Frontal cortex (tissue), 4 donors: ENCODE measurements around the gene GLT6D1. TPM values are rescaled to one million over a fixed set of nuclear protein-coding genes. Genes with fewer than 3 reads are reported as not detected.

ENCODE experiments used
- DNase-seq, 2 donors: peaks; one replicate each; pipeline ENCODE4 v3.0.0; 2012; ENCODE audit warnings: low spot score in 2 of 2
- FAIRE-seq: peaks from 2 replicates; lab custom pipeline; 2012; peaks lifted over from hg19 to GRCh38; lab: Jason Lieb, UNC
- total RNA-seq: library from RNA; depleted of rRNA; stranded (reverse); fragments of >200 nt; gene quantifications from one replicate; pipeline ENCODE4 v1.2.3, GENCODE V29; 2014
- donor health status: control.
- donor health status: control.
- donor health status: control.

Gene GLT6D1
- total RNA-seq, 1 donor from 2014 or later = not detected

DNA sequence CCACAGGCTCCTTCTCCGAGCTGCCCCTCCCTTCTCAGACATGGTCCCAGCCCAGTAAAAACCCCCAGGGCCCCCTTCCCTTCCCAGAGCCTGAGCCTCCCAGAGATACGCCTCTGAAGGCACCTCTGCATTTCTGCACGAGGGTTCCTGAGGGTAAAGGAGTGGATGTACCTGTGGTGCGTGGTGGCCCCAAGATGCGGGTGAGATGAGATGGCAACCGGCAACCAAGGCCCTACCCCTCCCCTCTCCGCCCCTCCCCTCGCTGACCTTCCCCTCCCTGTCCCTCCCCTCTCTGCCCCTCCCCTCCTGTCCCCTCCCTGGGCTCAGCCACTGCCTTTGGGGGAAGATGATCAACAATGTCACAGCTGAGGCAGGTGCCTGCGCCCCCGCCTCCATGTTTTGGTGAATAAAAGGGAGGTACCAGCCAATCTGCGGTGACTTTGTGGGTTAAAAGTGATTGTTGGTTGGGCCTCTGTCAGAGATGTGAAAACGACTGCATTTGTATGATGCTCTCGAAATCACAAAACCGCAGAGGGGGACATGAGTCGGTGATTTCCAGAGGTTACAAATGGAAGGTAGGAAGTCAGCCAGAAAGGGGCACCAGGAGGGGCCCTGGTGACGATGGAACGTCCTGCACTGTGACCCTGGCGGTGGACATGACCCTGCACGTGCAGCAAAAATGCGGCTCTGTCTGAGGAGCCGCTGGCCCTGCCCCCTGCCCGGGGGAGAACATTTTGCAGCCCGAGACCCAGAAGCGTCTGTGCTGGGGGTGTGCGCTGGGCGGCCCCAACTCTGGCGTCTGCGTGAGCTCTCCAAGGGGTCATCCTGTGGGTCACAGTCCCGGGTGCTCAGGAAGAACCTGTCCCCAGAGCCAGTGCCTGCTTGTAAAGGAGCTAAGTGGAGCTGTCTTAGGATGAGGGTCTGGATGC is 27.5 kb upstream of the GLT6D1 start:
- no peak for DNase-seq
- no peak for FAIRE-seq

DNA sequence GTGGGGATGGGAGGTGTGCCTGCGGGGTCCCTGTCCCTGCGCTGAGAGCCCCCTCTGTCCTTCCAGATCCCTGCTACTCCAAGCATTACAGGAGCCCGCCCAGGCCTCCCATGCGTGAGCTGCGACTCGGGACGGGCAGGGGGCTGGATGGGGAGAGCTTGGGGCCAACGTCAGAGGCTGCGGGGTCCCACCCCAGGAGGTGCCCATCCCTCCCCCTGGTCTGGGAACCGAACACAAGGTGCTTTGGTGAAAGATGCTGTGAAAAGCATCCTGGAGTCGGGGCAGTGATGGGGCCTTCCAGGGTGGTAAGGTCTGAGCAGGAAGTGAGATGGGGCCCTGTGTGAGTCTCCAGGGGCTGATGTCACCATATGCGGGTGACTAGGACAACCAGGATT is 26.5 kb upstream of the GLT6D1 start:
- FAIRE-seq = no peak
- DNase-seq = no peak

DNA sequence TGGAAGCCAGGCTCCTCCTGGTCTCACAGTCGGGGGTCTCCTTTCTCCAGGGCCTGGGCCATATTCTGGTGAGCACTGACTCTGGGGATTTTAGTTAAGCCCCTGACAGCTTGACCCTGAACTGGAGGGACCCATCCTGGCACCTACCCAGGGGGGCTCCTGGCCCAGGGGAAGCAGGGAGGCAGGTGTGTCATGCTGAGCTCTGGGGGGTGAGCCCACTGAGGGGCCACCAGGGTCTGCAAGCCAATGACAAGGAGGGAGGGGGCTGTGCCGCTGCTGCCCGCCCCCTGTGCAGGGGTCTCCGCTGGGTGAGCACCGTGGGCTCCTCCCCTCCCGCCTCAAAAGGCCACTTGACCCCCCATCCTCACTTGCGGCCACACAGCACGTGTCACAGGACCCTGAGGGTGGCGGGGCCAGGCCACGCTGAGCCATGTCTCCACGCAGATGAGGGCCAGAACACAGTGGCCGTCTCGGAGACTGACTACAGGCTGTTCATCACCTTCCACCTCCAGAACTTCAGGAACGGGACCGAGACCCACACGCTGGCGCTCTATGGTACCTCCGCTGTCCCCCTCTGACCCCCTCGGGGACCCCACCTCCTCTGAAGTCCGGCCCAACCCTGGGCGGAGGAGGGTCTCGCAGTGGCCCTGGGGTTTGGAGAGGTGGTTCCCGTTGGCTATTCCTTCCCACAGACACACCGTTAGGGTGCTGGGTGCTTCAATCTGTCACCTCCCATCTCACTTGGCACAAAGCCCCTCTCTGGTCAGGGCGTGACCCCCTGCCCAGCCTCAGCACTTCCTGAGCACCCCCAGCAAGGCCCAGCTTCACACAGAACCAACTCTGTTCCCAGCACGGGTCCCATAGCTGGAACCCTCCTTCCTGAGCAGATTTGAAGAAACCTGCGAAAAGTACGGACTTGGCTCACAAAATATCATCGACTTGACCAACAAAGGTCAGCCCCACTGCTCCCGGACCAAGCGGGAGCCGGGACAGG is 25.8 kb upstream of the GLT6D1 start:
- DNase-seq (no peak), FAIRE-seq (no peak)

DNA sequence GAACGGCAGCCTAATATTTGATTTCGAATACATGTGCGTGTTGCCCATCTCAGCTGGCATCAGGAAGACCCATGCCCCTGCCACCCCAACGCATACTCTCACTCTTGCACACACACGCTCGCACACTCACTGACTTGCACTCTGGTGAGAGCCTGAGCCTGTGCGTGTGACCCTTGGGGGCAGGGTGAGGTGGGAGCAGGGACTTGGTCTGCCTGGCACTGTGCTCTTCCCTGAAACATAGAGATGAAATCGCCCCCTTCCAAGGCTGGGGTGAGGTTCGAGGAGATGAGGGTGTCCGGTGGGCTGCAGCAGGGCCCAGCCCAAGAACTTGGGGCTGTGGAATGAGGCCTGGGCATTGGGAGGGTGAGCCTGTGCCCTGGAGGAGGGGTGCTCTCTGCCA is 24.9 kb upstream of the GLT6D1 start:
- FAIRE-seq (no peak), DNase-seq (no peak)

DNA sequence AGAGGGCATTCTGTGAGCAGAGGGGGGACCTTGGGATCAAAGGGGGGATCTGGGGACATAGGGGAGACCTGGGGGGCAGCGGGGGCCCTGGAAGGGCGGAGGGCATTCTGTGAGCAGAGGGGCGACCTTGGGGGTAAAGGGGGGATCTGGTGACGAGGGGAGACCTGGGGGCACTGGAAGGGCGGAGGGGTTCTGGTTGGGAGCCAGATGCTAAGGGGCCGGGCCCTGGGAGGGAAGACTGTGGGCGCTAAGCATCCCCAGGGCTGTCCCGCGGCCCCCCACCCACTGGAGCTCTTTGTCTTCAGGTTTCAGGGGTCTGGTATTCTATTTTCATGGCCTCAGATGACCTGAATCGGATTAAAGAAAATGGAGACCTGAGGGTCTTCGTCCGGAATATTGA is 24.5 kb upstream of the GLT6D1 start:
- DNase-seq = no peak
- FAIRE-seq = no peak

DNA sequence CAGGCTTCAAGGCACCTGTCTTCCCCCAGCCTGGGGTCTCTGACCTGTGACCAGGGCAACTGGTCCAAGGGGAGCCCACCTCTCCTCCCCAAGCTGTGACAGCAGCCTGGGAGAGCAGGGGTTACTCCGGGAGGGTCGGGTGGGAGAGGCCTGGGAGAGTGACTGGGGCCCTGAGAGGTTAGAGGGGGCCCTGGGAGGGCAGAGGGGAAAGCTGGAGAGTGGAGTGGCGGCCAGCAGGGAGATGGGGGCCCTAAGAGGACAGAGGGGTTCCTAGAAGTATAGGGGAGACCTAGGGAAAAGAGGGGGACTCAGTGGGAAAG is 24.1 kb upstream of the GLT6D1 start:
- FAIRE-seq = no peak
- DNase-seq = no peak

DNA sequence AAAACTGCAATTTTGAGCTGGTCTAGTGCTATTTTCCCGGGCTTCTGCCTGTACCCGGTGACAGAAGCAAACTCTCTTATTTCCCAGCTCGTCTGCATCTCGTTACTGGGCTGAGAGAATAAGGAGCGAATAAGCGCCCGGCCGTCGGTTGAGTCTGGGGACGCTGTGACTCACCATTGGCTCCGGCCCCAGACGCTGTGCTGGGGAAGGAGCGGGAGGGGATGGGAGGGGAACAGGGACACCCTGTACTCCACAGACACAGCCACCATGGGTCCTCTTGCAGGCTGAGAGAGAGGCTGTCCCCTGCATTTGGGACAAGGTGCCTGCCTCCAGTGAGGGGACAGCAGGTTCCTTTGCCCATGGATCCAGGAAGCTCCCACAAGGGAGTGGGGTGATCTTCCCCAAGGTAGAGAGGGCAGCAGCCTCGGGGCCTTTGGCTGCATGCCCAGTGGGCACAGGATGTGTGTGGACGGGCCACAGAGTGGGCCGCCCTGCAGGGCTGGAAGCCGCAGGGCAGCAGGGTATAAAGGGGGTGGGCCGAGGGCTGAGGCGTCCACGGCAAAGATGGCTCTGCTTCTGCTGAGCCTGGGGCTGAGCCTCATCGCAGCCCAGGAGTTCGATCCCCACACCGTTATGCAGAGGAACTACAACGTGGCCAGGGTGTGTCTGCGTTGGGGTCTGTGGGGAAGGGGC is 23.6 kb upstream of the GLT6D1 start, which contains the start of gene LCN9:
Gene LCN9 (plus strand): TSS at position 552 of the 693 bp plus-strand sequence. CDS start 13 bp downstream, at position 565.
- FAIRE-seq = no peak
- DNase-seq = peak in 1 of 2 donors; percentile 64

DNA sequence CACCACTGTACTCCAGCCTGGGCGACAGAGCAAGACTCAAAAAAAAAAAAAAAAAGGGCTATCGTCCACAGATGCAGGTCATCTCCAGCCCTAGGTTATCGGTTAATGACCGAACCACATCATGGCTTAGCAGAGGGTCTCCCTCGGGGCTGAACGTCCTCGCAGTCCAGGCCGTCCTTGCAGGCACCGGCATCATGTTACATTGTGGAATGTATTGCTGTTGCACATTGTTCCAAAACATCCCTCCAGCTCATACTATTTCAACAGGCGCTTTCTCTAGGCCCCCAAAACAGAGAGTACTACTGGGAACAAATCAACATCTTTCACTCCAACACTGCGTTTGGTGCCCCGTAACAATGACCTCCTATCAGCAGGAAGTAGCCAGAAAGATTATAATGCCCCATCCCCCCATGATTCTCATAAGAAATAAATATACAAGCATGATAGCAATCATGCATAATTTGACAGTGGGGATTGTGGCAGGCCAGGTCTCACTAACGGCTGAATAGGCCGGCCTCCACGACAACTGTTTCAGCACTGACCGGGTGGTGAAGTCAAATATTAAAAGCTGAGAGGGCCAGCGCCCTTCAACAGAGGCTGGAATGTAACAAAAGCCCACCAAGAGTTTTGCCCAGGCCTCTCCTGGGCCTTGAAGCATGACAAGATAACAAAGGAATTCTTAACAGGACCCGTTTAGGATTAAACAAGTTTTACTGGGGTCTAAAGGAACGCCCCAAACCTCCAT is 22.6 kb upstream of the GLT6D1 start:
- no peak for DNase-seq
- no peak for FAIRE-seq

DNA sequence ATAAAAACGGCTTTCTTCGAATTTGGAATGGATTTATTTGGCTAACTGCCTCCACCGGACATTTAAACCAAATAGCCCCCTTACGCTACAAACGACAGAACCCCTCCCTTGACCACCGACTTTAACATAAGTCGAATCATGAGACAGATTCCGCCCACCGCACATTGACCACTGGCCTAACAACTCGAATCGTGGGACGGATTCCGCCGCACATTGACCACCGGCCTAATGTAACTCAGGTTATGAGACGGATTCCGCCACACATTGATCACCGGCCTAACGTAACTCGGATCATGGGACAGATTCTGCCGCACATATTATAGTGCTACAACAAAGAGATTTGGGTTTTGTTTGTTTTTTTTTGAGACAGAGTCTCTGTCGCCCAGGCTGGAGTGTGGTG is 21.1 kb upstream of the GLT6D1 start:
- no peak for FAIRE-seq
- no peak for DNase-seq

DNA sequence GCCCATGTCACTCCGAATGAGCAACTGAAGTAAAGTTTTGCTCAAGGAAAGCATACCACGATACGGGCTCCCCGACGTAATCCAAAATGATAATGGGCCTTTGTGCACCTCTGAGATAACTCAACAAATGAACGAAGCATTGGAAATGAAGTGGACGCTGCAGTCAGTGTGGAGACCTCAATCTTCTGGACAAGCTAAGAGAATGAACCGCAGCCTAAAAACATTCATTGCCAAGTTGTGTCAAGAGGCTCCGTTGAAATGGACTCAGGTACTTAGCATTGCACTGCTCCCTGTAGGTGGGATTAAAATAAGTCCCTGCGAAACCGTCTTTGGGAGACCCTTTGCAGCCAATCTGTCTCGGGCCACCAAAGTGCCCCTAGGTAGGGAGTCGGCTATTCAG is 19.9 kb upstream of the GLT6D1 start:
- FAIRE-seq (no peak), DNase-seq (no peak)

DNA sequence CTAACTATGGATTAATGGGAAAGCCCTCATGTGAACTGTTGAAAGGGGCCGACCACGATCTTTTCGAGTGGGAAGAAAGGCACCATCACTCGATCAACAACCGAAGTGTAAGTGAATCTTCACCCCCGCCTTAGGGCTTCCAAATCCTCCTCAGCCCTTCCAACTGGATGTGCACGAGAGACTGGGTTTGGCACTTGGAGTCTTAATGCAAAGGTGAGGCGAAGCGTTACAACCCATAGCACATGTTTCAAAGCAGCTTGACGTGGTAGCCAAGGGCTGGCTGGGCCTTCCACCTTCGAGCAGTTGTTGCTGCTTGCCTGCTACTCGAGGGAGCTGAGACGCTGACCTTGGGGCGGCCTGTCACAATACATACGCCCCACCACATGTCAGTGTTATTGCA is 18.1 kb upstream of the GLT6D1 start:
- DNase-seq (no peak), FAIRE-seq (no peak)

DNA sequence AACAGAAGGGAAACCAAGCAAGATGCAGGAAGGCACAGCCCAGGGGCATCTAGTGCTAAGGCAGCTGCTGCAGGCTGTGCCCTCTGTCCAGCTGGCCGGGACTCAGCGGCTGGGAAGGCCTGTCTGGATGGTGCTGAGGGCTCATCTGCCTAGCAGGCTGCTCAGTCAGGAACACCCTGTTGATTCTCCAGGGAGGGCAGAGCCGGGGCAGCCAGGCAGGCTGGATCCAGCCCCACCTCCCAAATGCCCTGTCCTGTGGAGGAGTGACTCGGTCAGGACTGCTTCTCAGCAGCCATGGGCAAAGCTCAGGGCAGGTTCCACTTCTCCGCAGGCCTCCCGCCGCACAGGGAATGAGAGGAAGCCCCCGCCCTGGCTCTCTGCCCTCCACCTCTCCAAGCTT is 16.0 kb upstream of the GLT6D1 start:
- DNase-seq (no peak), FAIRE-seq (no peak)

DNA sequence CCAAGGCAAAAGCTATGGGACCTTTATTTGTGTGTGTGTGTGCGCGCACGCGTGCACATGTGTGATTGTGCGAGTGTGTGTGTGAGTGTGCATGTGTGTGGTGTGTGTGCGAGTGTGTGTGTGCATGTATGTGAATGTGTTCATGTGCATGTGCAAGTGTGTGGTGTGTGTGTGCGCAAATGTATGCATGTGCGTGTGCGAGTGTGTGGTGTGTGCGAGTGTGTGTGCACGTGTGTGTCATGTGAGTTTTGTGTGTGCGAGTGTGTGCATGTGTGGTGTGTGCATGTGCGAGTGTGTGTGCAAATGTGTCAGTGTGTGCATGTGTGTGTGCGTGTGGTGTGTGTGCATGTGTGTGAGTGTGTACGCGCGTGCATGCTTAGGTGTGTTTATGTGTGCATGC is 11.1 kb upstream of the GLT6D1 start:
- FAIRE-seq (no peak), DNase-seq (no peak)

DNA sequence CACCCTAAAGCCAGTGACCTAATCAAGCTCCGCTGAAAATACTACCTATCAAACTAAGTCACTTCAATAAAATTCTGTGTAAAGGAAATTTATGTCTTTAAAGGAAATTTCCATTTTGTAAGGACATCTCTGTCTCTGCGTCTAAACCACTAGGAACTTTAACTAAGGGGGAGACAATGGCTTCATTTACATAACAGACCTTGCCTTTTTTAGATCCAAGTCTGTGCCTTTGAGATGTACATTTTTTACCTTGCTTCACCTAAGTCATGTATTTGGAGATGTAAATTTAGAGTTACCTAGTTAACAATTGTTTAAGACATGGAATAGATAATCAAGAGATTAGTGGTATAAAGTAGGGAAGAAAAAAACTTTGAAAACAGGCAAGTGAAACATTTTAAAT is 10.2 kb upstream of the GLT6D1 start:
- FAIRE-seq (no peak), DNase-seq (no peak)

DNA sequence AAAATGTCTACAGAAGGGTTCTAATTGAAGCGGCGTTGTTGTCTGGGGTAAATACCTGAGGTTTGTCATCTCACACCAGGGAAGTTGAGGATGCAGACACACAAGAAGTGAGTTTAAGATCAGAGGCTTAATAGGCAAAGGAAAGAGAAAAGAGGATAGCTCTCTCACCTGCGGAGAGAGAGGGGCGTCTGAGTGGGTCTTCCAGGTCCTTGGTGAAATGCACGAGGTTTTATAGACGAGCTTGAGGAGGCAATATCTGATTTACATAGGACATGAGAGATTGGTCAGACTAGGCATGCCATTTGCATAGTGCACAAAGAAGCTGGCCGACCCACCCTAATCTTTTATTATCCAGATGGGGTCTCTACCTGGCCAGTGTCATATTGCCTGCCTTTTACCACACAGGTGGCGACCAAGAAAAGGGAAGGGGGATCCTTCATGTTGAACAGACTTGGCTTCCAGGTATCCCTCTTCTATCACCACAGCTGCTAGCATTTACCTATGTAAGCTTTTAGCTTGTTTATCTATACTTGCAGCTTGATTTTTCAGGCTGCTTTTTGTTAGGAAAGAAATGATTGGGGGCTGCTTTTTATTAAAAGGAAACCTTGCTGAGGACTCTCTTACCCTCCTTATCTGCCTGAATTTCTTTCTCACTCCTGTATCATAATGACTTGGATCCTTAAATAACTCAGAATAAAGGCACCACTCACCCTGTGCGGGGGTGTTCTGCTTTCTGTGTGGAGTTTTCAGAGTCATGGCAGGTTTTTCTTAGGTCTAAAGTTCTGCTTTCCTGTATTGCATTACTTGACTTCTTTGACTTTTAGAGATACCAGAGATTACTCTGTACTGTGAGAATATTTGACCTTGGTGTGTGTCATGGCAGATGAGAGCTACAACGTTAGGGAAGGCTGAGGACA is 9.4 kb upstream of the GLT6D1 start:
- FAIRE-seq = no peak

DNA sequence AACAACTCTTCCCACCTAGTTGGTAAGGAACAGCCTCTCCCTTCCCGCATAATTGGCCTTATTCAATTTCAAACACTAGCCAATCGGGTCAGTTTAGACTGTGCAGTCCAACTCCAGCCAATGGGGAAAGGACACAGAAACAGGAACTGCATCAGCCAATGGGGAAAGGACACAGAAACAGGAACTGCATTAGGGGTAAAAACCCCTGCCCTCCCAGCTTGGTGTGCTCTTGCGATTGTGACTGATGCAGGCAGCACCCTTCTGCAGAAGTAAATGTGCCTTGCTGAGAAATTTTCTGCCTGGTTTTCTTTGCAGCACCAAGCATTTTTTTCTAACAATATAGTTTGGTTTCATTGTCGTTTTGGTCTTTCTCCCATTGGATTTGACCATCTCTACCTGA is 8.5 kb upstream of the GLT6D1 start:
- no peak for FAIRE-seq
- DNase-seq = no peak

More for the DNA sequence above, 9.4 kb upstream of the GLT6D1 start:
- DNase-seq = no peak

DNA sequence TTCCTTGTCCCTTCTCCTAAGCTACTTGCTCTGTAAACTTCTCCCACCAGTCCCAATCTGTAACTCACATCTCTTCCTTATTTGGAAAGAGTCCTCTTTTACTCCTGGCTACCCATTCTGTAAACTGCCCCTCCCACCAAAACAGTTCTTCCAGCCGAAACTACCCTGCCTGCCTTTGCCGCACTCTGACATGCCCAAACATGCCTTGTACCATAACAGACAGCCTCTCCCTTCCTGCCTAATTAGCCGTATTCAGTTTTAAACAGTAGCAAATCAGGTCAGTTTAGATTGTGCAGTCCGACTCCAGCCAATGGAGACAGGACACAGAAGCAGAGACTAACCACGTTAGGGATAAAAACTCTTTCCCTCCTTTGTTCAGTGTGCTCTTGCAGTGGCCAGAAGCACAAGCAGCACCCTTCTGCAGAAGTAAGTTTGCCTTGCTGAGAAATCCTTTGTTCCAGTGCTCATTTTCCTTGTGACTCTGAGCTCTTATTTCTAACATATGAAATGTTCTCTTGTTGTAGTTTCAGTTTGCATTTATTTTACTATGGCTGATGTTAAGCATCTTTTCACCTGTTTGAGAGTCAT is 5.4 kb upstream of the GLT6D1 start:
- FAIRE-seq (no peak), DNase-seq (no peak)

DNA sequence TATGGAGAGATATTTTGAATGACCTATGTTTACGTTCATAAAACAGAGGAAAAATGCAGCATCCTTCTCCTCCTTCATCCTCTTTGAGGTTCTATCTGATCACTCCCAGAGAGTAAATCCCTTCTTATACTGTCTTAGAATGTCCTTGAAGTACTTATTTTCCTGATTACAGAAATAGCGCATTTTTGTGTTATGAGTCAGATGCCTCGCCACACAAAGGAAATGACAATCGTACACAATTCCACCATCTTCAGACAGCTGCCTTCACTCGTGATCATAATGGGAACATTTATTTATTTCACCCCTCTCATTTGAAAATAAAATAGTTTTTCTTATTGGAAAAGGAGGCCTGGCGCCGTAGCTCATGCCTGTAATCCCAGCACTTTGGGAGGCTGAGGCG is 2.4 kb upstream of the GLT6D1 start:
- no peak for DNase-seq
- no peak for FAIRE-seq
